ENCODE measurements around the gene EFCAB8. TPM values are rescaled to one million over a fixed set of nuclear protein-coding genes. Genes with fewer than 3 reads are reported as not detected.

Gene EFCAB8
- polyA plus RNA-seq, 1 experiment: not detected

DNA sequence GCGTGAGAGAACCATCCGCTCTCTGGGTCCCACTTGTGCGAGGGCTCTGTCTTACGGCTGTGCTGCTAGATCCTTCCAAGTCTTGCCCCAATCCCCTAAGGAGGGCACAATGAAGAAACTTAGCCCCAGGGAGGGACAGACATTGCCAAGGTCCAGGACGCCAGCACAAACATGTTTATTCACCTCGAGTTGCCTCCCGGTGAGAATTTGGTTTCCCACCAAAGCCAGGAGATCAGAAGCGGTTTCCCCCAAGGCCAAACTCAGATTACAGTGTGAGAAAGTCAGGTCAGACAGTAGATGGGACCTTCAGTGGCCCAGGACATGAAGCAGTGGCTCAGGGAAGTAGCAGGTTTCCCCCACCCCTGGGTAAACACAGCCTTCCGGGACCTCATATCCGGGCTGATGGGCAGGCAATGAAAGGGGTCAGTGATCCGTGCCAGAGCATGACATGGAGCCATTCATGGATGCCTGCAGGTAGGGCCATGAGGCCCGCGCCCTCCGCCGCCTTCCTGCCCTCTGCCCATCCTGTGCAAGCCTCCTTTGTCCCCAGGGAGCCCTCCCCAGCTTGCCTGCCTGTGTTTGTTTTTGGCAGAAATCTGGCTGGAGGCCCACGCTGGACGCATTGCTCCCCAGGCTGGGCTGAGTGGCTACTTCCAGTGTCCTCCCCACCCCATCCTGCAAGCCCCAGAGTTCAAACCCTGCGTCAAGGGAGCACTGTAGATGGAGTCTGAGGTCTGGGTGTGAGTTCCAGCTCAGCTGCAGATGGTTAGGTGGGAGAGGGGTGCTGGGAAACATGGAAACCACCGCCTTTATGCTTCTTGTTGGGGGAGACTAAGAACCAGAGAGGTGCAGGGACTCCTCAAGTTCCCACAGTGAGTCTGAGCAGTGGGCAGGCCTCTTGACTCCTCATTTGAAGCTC lies 150.8 kb downstream of the EFCAB8 start:
- no peak overlapping the region for H3K4me3 ChIP-seq (ENCODE audit: low read depth, low read length)
- no peaks in the 10 kb centered on the region for H3K9me3 ChIP-seq (ENCODE audit: control insufficient read depth, insufficient read depth, low read length)
- H3K27me3 ChIP-seq (ENCODE audit: control insufficient read depth, insufficient read depth, low read length): peaks cover 7% of the 10 kb centered on the region
- ChIA-PET CTCF (no interaction called here), POLR2A (no interaction called here)
- H3K27ac ChIP-seq (ENCODE audit: low read depth, low read length): no peak overlapping the region
- TF ChIP-seq, protein P1, sequence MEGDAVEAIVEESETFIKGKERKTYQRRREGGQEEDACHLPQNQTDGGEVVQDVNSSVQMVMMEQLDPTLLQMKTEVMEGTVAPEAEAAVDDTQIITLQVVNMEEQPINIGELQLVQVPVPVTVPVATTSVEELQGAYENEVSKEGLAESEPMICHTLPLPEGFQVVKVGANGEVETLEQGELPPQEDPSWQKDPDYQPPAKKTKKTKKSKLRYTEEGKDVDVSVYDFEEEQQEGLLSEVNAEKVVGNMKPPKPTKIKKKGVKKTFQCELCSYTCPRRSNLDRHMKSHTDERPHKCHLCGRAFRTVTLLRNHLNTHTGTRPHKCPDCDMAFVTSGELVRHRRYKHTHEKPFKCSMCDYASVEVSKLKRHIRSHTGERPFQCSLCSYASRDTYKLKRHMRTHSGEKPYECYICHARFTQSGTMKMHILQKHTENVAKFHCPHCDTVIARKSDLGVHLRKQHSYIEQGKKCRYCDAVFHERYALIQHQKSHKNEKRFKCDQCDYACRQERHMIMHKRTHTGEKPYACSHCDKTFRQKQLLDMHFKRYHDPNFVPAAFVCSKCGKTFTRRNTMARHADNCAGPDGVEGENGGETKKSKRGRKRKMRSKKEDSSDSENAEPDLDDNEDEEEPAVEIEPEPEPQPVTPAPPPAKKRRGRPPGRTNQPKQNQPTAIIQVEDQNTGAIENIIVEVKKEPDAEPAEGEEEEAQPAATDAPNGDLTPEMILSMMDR (IDR thresholded peaks at IDR 0.05; ENCODE audit: low read depth, low read length): no peak
- no peak for DNase-seq (ENCODE audit: low read depth, low spot score)

GRCh38 chr20:33010133-33010504 lies 151.4 kb downstream of the EFCAB8 start:
- POLR2A ChIA-PET: no interaction called here

GRCh38 chr20:33010674-33011449 lies 152.1 kb downstream of the EFCAB8 start:
- Histone ChIP-seq H3K27me3 (ENCODE audit: control insufficient read depth, insufficient read depth, low read length) (peaks cover 11% of the 10 kb centered on the region), H3K4me3 (ENCODE audit: low read depth, low read length) (no peak overlapping the region), H3K9me3 (ENCODE audit: control insufficient read depth, insufficient read depth, low read length) (no peaks in the 10 kb centered on the region), H3K27ac (ENCODE audit: low read depth, low read length) (no peak overlapping the region)
- CTCF ChIA-PET: no interaction called here
- TF ChIP-seq, protein P1 (IDR thresholded peaks at IDR 0.05; ENCODE audit: low read depth, low read length): no peak
- no peak for DNase-seq (ENCODE audit: low read depth, low spot score)
- POLR2A ChIA-PET: no interaction called here

More at GRCh38 chr20:33010133-33010504, 151.4 kb downstream of the EFCAB8 start:
- TF ChIP-seq, protein P1 (IDR thresholded peaks at IDR 0.05; ENCODE audit: low read depth, low read length): no peak
- Histone ChIP-seq H3K27ac (ENCODE audit: low read depth, low read length) (no peak overlapping the region), H3K27me3 (ENCODE audit: control insufficient read depth, insufficient read depth, low read length) (peaks cover 7% of the 10 kb centered on the region), H3K4me3 (ENCODE audit: low read depth, low read length) (no peak overlapping the region), H3K9me3 (ENCODE audit: control insufficient read depth, insufficient read depth, low read length) (no peaks in the 10 kb centered on the region)
- CTCF ChIA-PET: no interaction called here
- no peak for DNase-seq (ENCODE audit: low read depth, low spot score)

Other genes starting within 250 kb of the EFCAB8 start
- gene C20orf203, start 185.0 kb upstream of the EFCAB8 start, polyA plus RNA-seq (2011; rRNA removed): not detected in 2 replicates
- 84.8 and 88.1 TPM in 2 replicates for gene COMMD7, start 115.5 kb upstream of the EFCAB8 start, polyA plus RNA-seq (2011; rRNA removed)
- 1.8 and 1.9 TPM in 2 replicates for gene DNMT3B, start 96.5 kb upstream of the EFCAB8 start, polyA plus RNA-seq (2011; rRNA removed)
- gene MAPRE1, start 39.0 kb upstream of the EFCAB8 start, polyA plus RNA-seq (2011; rRNA removed): 112 and 128 TPM in 2 replicates
- gene SUN5, start 145.5 kb downstream of the EFCAB8 start, polyA plus RNA-seq (2011; rRNA removed): not detected in 2 replicates
- gene BPIFB2, start 148.8 kb downstream of the EFCAB8 start, polyA plus RNA-seq (2011; rRNA removed): not detected in 2 replicates
- not detected in 2 replicates for gene BPIFB6, start 172.7 kb downstream of the EFCAB8 start, polyA plus RNA-seq (2011; rRNA removed)
- not detected in 2 replicates for gene BPIFB3, start 195.0 kb downstream of the EFCAB8 start, polyA plus RNA-seq (2011; rRNA removed)
- gene BPIFB4, start 220.7 kb downstream of the EFCAB8 start, polyA plus RNA-seq (2011; rRNA removed): not detected in 2 replicates

All from AG04450 (cell line).